PC-9 (cell line): ENCODE results near the gene ZNF71. TPM values are rescaled to one million over a fixed set of nuclear protein-coding genes. Genes with fewer than 3 reads are reported as not detected.

Source experiments
- BruUV-seq: library from RNA; stranded (reverse); fragments of 400-500 nt; replicated peaks from 2 replicates; lab custom pipeline; 2021; lab: Mats Ljungman, UMichigan
- CTCF ChIA-PET: fragments of 300-600 bp; sonication (Branson Sonifier 250); formaldehyde crosslinking; loops from one replicate; lab custom pipeline; 2022; ENCODE audit warnings: antibody characterized with exemption; lab: Charles Lee
- POLR2A ChIA-PET: fragments of 300-600 bp; sonication (Branson Sonifier 250); formaldehyde crosslinking; loops from one replicate; lab custom pipeline; 2022; ENCODE audit warnings: antibody characterized with exemption; ENCODE audit not compliant: unreplicated experiment; lab: Charles Lee
- DNase-seq, 2 experiments: peaks; one replicate each; pipeline versions ENCODE4 v3.0.0 to v3.0.0-alpha.2; 2015 to 2022; ENCODE audit warnings: mixed read lengths in 1 of 2
- H2AFZ ChIP-seq: fragments of 200-600 bp; sonication (generic); 2 replicates; pipeline ENCODE4 v1.8.1; 2017; ENCODE audit warnings: antibody characterized with exemption
- H3F3A ChIP-seq: fragments of 200-600 bp; sonication (generic); 2 replicates; pipeline ENCODE4 v1.8.1; 2017; ENCODE audit warnings: antibody characterized with exemption, mild to moderate bottlenecking, low read depth; ENCODE audit not compliant: insufficient read depth
- H3K27ac ChIP-seq: fragments of 200-600 bp; sonication (generic); 2 replicates; pipeline ENCODE4 v1.6.1; 2016; ENCODE audit warnings: mixed run types
- H3K27me3 ChIP-seq: fragments of 200-600 bp; sonication (generic); 2 replicates; pipeline ENCODE4 v1.6.1; 2016; ENCODE audit warnings: low read depth, mixed run types; ENCODE audit not compliant: insufficient read depth
- H3K36me3 ChIP-seq: fragments of 200-600 bp; sonication (generic); 2 replicates; pipeline ENCODE4 v1.6.1; 2016; ENCODE audit warnings: low read depth, mixed run types
- H3K4me1 ChIP-seq: fragments of 200-600 bp; sonication (generic); replicated peaks from 2 replicates; pipeline ENCODE4 v1.6.1; 2016; ENCODE audit warnings: mixed run types; ENCODE audit not compliant: insufficient read depth
- H3K4me2 ChIP-seq: fragments of 200-600 bp; sonication (generic); 2 replicates; pipeline ENCODE4 v1.6.1; 2017; ENCODE audit warnings: mixed run types
- H3K4me3 ChIP-seq: fragments of 200-600 bp; sonication (generic); 2 replicates; pipeline ENCODE4 v1.6.1; 2016; ENCODE audit warnings: mixed run types
- H3K79me2 ChIP-seq: fragments of 200-600 bp; sonication (generic); 2 replicates; pipeline ENCODE4 v1.6.1; 2017; ENCODE audit warnings: low read depth, mixed run types
- H3K9me2 ChIP-seq: fragments of 200-600 bp; sonication (generic); 2 replicates; pipeline ENCODE4 v1.8.1; 2017; ENCODE audit warnings: mild to moderate bottlenecking; ENCODE audit not compliant: insufficient read depth
- H3K9me3 ChIP-seq: fragments of 200-600 bp; sonication (generic); 2 replicates; pipeline ENCODE4 v1.8.1; 2016; ENCODE audit warnings: low read depth; ENCODE audit not compliant: insufficient read depth
- H4K20me1 ChIP-seq: fragments of 200-600 bp; sonication (generic); 2 replicates; pipeline ENCODE4 v1.8.1; 2017; ENCODE audit not compliant: insufficient read depth
- EZH2 ChIP-seq: fragments of 200-600 bp; sonication (generic); IDR thresholded peaks from 2 replicates; pipeline ENCODE4 v1.8.0; 2017; ENCODE audit warnings: antibody characterized with exemption, low read depth
- intact Hi-C: fragments of 100-400 bp; cut with micrococcal nuclease; formaldehyde crosslinking; loops from one replicate; pipeline ENCODE4 v1.10.0; 2022; ENCODE audit not compliant: unreplicated experiment
- total RNA-seq: library from RNA; stranded (reverse); gene quantifications from 2 replicates; pipeline ENCODE4 v1.2.3, GENCODE V29; 2021
- TF ChIP-seq, protein P1 (sequence below): fragments of 200-600 bp; sonication (generic); conservative IDR thresholded peaks from 2 replicates; pipeline ENCODE4 v1.6.1; 2017; ENCODE audit warnings: mixed run types, antibody characterized with exemption, mild to moderate bottlenecking, moderate library complexity

ZNF71 gene
- total RNA-seq, 1 experiment from 2014 or later: 7.2 TPM

DNA sequence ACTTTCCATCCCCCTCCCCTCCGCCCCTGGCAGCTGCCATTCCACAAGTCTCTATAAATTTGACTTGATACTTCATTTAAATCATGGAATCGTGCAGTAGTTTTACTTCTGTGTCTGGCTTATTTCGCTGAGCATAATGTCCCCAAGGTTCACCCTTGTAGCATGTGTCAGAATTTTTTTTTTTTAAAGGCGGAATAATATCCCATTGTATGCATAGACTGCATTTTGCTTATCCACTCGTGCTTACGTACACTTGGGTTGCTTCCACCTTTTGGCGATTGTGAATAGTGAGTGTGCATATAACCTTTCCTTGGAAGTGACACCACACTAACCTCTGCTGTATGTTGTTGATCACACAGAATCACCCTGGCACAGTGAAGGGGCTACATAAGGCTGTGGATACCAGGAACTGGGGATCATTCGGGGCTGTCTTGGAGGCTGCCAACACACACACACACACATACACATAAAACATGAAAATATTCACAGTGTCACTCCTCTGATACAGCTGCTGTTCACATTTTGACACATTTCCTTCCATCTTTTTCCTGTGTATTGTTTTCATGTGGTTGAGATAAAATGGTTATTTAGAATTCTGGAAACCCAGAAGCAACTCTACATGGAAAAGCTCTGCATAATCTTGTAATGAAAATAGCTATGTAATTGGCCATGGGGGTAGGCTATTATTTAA, 13.3 kb downstream of the ZNF71 start:
- Histone ChIP-seq H3K27me3 (no peaks in the 10 kb centered on the region), H3K4me3 (no peak overlapping the region), H3K27ac (no peak overlapping the region), H3K79me2 (no peaks in the 10 kb centered on the region; the same call in 1 of the 2 replicates), H3K9me3 (peaks cover 28% of the 10 kb centered on the region), H3F3A (no peaks in the 10 kb centered on the region), H3K4me2 (no peak overlapping the region), H2AFZ (no peak overlapping the region), H4K20me1 (no peaks in the 10 kb centered on the region), H3K9me2 (no peaks in the 10 kb centered on the region), H3K36me3 (0 out of 2 replicates have a peak, but pooled peaks cover 10% of the 10 kb centered on the region), H3K4me1 (no peaks in the 10 kb centered on the region)
- intact Hi-C loops: no loop called here
- CTCF ChIA-PET: no interaction called here
- no peak for DNase-seq
- no peak for TF ChIP-seq EZH2
- TF ChIP-seq, protein P1, sequence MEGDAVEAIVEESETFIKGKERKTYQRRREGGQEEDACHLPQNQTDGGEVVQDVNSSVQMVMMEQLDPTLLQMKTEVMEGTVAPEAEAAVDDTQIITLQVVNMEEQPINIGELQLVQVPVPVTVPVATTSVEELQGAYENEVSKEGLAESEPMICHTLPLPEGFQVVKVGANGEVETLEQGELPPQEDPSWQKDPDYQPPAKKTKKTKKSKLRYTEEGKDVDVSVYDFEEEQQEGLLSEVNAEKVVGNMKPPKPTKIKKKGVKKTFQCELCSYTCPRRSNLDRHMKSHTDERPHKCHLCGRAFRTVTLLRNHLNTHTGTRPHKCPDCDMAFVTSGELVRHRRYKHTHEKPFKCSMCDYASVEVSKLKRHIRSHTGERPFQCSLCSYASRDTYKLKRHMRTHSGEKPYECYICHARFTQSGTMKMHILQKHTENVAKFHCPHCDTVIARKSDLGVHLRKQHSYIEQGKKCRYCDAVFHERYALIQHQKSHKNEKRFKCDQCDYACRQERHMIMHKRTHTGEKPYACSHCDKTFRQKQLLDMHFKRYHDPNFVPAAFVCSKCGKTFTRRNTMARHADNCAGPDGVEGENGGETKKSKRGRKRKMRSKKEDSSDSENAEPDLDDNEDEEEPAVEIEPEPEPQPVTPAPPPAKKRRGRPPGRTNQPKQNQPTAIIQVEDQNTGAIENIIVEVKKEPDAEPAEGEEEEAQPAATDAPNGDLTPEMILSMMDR: no peak
- POLR2A ChIA-PET: no interaction called here
- no TSS peak for BruUV-seq

DNA sequence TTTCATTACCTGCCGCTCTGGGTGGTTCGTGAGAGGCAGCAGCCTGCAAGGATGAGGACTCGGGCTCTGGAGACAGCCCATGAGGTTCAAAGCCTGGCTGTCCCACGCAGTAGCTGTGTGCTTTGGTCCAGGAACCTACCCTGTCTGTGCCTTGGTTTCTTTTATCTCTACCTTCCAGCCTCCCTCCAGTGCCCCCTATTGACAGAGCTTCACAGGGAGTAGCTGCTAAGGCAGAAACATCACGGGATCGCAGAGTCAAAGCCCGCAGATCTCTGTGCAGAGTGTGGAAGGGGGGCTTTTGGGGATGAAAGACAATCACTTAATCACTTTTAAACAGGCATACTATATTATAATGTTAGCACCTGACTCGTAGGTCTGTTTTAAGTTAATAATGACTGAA, 16.2 kb downstream of the ZNF71 start:
- DNase-seq: no peak
- TF ChIP-seq EZH2: no peak
- TF ChIP-seq, protein P1: no peak
- H3K4me1 ChIP-seq: no peaks in the 10 kb centered on the region
- H3K4me3 ChIP-seq: no peak overlapping the region
- no peak overlapping the region for H3K4me2 ChIP-seq
- H3K36me3 ChIP-seq: 0 out of 2 replicates have a peak, but pooled peaks cover 7% of the 10 kb centered on the region
- H3K79me2 ChIP-seq: no peaks in the 10 kb centered on the region; the same call in 1 of the 2 replicates
- POLR2A ChIA-PET: no interaction called here
- H3K27ac ChIP-seq: no peak overlapping the region
- no TSS peak for BruUV-seq
- peaks cover 34% of the 10 kb centered on the region for H3K9me3 ChIP-seq
- no peaks in the 10 kb centered on the region for H3K27me3 ChIP-seq
- H4K20me1 ChIP-seq: no peaks in the 10 kb centered on the region
- no peaks in the 10 kb centered on the region for H3F3A ChIP-seq
- H2AFZ ChIP-seq: no peak overlapping the region
- no peaks in the 10 kb centered on the region for H3K9me2 ChIP-seq
- CTCF ChIA-PET: no interaction called here
- intact Hi-C loops: no loop called here

DNA sequence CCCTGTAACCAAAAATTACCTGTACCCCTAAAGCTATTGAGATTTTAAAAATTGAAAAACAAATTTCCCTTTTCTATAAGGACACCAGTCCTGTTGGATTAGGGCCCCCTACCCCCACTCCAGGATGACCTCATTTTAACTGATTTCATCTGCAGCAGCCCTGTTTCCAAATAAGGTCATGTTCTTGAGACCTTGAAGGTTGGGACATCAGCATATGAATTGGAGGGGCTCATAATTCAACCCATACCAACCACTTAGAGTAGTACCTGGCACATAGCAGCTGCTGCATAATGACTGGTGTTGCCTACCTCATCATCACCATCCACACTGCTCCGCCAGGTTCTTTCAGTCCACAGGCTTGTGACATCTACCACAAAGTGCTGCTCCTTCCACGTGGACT, 17.6 kb downstream of the ZNF71 start:
- POLR2A ChIA-PET: no interaction called here

More for the DNA sequence above, 17.6 kb downstream of the ZNF71 start:
- Histone ChIP-seq H3K27ac (no peak overlapping the region), H3K4me1 (no peaks in the 10 kb centered on the region), H3K9me2 (no peaks in the 10 kb centered on the region), H3K4me3 (no peak overlapping the region), H3K9me3 (peaks cover 26% of the 10 kb centered on the region), H3K27me3 (no peaks in the 10 kb centered on the region), H3F3A (no peaks in the 10 kb centered on the region), H3K36me3 (0 out of 2 replicates have a peak, but pooled peaks cover 7% of the 10 kb centered on the region), H2AFZ (no peak overlapping the region), H3K4me2 (no peak overlapping the region), H3K79me2 (no peaks in the 10 kb centered on the region; the same call in 1 of the 2 replicates), H4K20me1 (no peaks in the 10 kb centered on the region)
- intact Hi-C loops: no loop called here
- TF ChIP-seq, protein P1: no peak
- TF ChIP-seq EZH2: no peak
- CTCF ChIA-PET: no interaction called here
- DNase-seq: no peak
- no TSS peak for BruUV-seq
